BLaER1 treated with 17β-estradiol and CSF1 and Interleukin-3, amounts not matched to agents 10 nM and 100 nM (cell line): ENCODE results near the gene GRID1.

ENCODE experiments used
- H3K27ac ChIP-seq, 11 experiments: shearing (Covaris generic); formaldehyde crosslinking; 2 replicates each; pipeline ENCODE4 v1.8.1; 2022
- H3K27me3 ChIP-seq, 11 experiments: shearing (Covaris generic); formaldehyde crosslinking; 2 replicates each; pipeline ENCODE4 v1.8.1; 2022
- H3K36me3 ChIP-seq, 11 experiments: shearing (Covaris generic); formaldehyde crosslinking; 2 replicates each; pipeline ENCODE4 v1.8.1; 2022
- H3K4me1 ChIP-seq, 10 experiments: shearing (Covaris generic); formaldehyde crosslinking; 2 replicates each; pipeline ENCODE4 v1.8.1; 2022
- H3K4me2 ChIP-seq, 11 experiments: shearing (Covaris generic); formaldehyde crosslinking; 2 replicates each; pipeline ENCODE4 v1.8.1; 2022
- H3K4me3 ChIP-seq, 10 experiments: shearing (Covaris generic); formaldehyde crosslinking; 2 replicates each; pipeline ENCODE4 v1.8.1; 2022
- H3K9ac ChIP-seq, 11 experiments: shearing (Covaris generic); formaldehyde crosslinking; 2 replicates each; pipeline ENCODE4 v1.8.1; 2022
- H3K9me3 ChIP-seq, 11 experiments: shearing (Covaris generic); formaldehyde crosslinking; replicated peaks in 1 of 11; 2 replicates each; pipeline ENCODE4 v1.8.1; 2022
- H4K20me1 ChIP-seq, 11 experiments: shearing (Covaris generic); formaldehyde crosslinking; 2 replicates each; pipeline ENCODE4 v1.8.1; 2022
- Cebpa-rat ChIP-seq, 11 experiments: shearing (Covaris generic); IDR thresholded peaks; 2 replicates each; pipeline ENCODE4 v1.8.1; 2022

GRID1 gene

DNA sequence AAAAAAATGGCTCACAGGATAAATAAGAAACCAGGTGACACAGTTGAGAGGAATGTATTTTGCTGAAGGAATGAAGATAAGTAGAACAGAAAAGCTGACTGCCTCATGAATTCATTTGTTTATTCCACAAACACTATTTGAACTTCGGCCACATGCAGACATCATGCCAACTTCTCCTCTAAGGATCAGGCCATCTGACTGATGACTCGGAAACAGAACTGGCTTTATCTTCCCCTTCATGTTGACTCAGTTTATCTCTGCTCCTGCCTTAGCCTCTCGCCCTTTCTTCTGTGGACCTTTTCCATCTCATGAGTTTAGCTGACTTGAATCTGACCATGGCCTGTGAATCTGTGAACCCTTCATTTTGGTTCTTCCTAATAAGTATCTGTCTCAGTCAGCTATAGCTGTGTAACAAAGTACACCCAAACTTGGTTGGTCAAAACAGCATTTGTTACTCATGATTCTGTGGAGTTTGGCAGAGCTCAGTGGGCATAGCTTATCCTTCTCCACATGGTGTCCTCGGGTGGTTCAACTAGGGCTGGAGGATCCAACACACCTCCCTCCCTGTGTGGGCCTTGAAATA, 44.0 kb upstream of the GRID1 start:
- Histone ChIP-seq H3K4me1 (peaks cover 49 to 64% (median 59%) of the 10 kb centered on the region in 10 experiments), H3K9ac (peak overlapping the region; percentile 36 to 82 (median 62); a peak in 19 of 22 replicates), H3K27me3 (0 out of 22 replicates have a peak, but pooled peaks cover 0 to 5% (median 0%) of the 10 kb centered on the region in 11 experiments), H4K20me1 (peaks cover 0 to 6% (median 0%) of the 10 kb centered on the region in 11 experiments; a peak in 1 of 22 replicates), H3K9me3 (peaks cover 0 to 18% (median 5%) of the 10 kb centered on the region in 11 experiments; a peak in 10 of 22 replicates), H3K36me3 (no peaks in the 10 kb centered on the region), H3K27ac (peak overlapping the region in 10 of 11 experiments; percentile 25 to 94 (median 84); a peak in 19 of 22 replicates), H3K4me3 (peak overlapping the region in 9 of 10 experiments; percentile 14 to 56 (median 43); a peak in 13 of 20 replicates), H3K4me2 (peak overlapping the region; percentile 71 to 93 (median 85))
- no peak for TF ChIP-seq Cebpa-rat (IDR thresholded peaks at IDR 0.05)

DNA sequence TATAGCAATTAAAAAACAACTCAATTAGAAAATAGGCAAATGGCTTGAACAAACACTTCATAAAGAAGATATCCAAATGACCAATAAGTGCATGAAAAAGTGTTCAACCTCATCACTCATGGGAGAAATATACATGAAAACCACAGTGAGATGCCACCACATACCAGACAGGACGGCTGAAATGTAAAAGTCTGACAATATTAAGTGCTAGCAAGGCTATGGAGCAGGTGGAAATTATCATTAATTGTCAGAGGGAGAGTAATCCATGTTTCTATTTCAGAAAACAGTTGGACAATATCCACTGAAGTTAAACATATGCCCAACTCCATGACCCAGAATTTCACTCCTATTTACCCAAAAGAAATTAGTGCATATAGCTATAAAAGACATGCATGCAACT, 42.6 kb upstream of the GRID1 start:
- H3K4me2 ChIP-seq: peak overlapping the region in 1 of 11 experiments; percentile 20; a peak in 2 of 22 replicates
- H3K4me3 ChIP-seq: no peak overlapping the region

DNA sequence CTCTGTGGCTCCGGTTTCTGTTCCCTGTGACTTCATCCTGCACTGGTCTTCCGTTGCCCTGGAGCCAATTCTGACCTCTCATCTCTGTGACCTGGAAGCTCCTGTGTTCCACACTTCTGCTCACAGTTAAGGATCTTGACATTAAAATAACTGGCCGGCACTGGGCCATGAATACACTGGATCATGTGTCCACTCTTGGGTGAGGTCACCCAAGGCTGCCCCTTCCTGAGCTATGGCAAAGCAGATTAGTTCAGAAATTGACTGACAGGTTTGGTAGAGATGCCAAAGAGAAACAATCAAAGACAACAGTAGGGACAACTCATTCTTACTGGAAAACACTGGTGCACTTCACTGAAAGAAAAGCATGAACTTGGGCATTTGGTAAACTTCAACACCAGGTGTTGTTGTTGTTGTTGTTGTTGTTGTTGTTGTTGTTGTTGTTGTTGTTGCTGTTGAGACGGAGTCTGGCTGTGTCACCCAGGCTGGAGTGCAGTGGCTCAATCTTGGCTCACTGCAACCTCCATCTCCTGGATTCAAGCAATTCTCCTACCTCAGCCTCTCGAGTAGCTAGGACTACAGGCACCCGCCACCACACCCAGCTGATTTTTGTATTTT, 36.7 kb upstream of the GRID1 start:
- H3K36me3 ChIP-seq: no peaks in the 10 kb centered on the region
- no peaks in the 10 kb centered on the region for H4K20me1 ChIP-seq
- peaks cover 0 to 24% (median 0%) of the 10 kb centered on the region in 11 experiments; a peak in 6 of 22 replicates for H3K27me3 ChIP-seq
- peak overlapping the region in 3 of 11 experiments; percentile 84 to 88 (median 85); a peak in 2 of 22 replicates for H3K9ac ChIP-seq
- peaks cover 0 to 18% (median 0%) of the 10 kb centered on the region in 11 experiments; a peak in 9 of 22 replicates for H3K9me3 ChIP-seq
- TF ChIP-seq Cebpa-rat (IDR thresholded peaks at IDR 0.05): no peak
- no peak overlapping the region for H3K4me3 ChIP-seq
- H3K4me1 ChIP-seq: peaks cover 10 to 48% (median 34%) of the 10 kb centered on the region in 10 experiments; a peak in 19 of 20 replicates
- peak overlapping the region in 9 of 11 experiments; percentile 95 to 100 (median 98); a peak in 16 of 22 replicates for H3K4me2 ChIP-seq
- H3K27ac ChIP-seq: peak overlapping the region in 2 of 11 experiments; percentile 85 to 87; a peak in 3 of 22 replicates

More for the DNA sequence above, 42.6 kb upstream of the GRID1 start:
- Histone ChIP-seq H3K4me1 (peaks cover 36 to 50% (median 44%) of the 10 kb centered on the region in 10 experiments), H3K9me3 (peaks cover 0 to 29% (median 6%) of the 10 kb centered on the region in 11 experiments; a peak in 12 of 22 replicates), H3K27me3 (no peaks in the 10 kb centered on the region), H3K9ac (no peak overlapping the region), H3K36me3 (no peaks in the 10 kb centered on the region), H3K27ac (no peak overlapping the region), H4K20me1 (peaks cover 0 to 6% (median 0%) of the 10 kb centered on the region in 11 experiments; a peak in 1 of 22 replicates)
- no peak for TF ChIP-seq Cebpa-rat (IDR thresholded peaks at IDR 0.05)

DNA sequence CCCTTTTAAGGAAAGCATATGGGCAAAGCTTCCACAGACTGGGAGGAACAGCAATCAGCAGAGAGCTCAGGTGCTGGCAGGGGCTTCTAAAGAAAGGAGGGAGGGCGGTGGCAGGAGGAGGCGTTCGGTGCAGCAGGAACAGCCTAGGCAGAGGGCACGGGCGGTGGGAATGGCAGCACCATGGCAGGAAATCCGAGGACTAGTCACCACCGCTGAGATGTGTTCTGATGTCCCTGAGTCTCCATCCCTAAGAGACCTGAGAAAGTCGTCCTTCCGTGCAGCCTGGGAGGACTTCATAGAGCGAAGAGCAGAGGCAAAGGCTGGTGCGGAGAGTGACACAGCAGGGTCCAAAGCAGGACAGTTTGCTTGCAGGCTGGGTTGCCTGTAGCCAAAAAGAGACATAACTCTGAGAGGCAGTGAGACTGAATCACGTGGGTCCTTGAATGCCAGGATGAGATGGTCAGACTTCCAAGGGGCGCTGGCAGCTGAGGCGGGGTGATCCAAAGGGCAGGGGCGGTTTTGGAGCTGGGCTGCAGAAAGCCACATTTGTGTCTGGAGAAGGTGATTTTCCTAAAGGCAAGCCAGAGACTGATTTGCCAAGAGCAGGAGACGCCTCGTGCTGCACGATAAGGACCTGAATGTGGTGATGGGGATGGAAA, 35.8 kb upstream of the GRID1 start:
- no peaks in the 10 kb centered on the region for H3K36me3 ChIP-seq
- H3K27me3 ChIP-seq: peaks cover 0 to 24% (median 0%) of the 10 kb centered on the region in 11 experiments; a peak in 6 of 22 replicates
- H3K27ac ChIP-seq: peak overlapping the region in 6 of 11 experiments; percentile 5 to 87 (median 74); a peak in 8 of 22 replicates
- no peak for TF ChIP-seq Cebpa-rat (IDR thresholded peaks at IDR 0.05)
- H3K4me1 ChIP-seq: peaks cover 10 to 45% (median 34%) of the 10 kb centered on the region in 10 experiments; a peak in 19 of 20 replicates
- H3K4me3 ChIP-seq: peak overlapping the region in 8 of 10 experiments; percentile 30 to 86 (median 72); a peak in 13 of 20 replicates
- no peaks in the 10 kb centered on the region for H4K20me1 ChIP-seq
- H3K4me2 ChIP-seq: peak overlapping the region; percentile 95 to 100 (median 98)
- H3K9ac ChIP-seq: peak overlapping the region in 7 of 11 experiments; percentile 2 to 88 (median 39); a peak in 11 of 22 replicates
- H3K9me3 ChIP-seq: peaks cover 0 to 11% (median 0%) of the 10 kb centered on the region in 11 experiments; a peak in 9 of 22 replicates

DNA sequence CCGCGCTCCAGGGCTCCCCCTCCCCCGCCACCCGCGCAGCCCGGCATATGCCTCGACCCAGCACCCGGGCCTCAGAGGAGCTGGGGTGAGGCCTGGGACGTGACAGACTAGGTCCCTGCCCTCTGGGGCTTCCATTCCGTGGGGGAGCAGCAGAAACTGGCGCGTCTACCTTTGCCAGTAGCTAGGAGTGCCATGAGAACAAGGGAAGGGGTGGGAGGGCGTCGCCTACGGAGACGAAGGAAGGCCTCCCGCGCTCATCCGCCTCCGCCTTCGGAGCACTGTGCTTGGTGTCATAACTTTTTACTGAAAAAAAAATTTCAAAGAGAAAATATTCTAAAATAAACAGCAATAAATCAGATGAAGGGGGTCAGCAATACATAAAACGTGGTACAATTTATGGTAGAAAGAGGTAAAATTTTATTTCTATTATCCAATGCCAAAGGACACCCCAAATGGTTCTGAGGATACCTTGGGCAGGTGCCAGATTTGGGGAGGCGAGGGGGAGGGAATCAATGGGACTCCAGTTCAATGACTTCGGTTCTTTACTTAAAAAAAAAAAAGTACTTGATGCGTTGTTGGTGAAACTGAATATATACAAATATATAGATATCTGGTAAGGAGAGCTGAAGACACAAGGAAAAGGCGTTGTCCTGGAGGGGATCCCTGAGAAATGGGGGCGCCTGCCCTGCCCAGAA, 35.1 kb upstream of the GRID1 start:
- Histone ChIP-seq H3K9me3 (peaks cover 0 to 11% (median 0%) of the 10 kb centered on the region in 11 experiments; a peak in 9 of 22 replicates), H4K20me1 (no peaks in the 10 kb centered on the region), H3K27ac (peak overlapping the region; percentile 34 to 87 (median 78); a peak in 20 of 22 replicates), H3K9ac (peak overlapping the region; percentile 73 to 88 (median 83)), H3K4me3 (peak overlapping the region; percentile 61 to 86 (median 72)), H3K36me3 (no peaks in the 10 kb centered on the region), H3K27me3 (peaks cover 0 to 24% (median 0%) of the 10 kb centered on the region in 11 experiments; a peak in 6 of 22 replicates), H3K4me1 (peaks cover 10 to 46% (median 34%) of the 10 kb centered on the region in 10 experiments; a peak in 19 of 20 replicates), H3K4me2 (peak overlapping the region; percentile 95 to 100 (median 98))
- no peak for TF ChIP-seq Cebpa-rat (IDR thresholded peaks at IDR 0.05)

DNA sequence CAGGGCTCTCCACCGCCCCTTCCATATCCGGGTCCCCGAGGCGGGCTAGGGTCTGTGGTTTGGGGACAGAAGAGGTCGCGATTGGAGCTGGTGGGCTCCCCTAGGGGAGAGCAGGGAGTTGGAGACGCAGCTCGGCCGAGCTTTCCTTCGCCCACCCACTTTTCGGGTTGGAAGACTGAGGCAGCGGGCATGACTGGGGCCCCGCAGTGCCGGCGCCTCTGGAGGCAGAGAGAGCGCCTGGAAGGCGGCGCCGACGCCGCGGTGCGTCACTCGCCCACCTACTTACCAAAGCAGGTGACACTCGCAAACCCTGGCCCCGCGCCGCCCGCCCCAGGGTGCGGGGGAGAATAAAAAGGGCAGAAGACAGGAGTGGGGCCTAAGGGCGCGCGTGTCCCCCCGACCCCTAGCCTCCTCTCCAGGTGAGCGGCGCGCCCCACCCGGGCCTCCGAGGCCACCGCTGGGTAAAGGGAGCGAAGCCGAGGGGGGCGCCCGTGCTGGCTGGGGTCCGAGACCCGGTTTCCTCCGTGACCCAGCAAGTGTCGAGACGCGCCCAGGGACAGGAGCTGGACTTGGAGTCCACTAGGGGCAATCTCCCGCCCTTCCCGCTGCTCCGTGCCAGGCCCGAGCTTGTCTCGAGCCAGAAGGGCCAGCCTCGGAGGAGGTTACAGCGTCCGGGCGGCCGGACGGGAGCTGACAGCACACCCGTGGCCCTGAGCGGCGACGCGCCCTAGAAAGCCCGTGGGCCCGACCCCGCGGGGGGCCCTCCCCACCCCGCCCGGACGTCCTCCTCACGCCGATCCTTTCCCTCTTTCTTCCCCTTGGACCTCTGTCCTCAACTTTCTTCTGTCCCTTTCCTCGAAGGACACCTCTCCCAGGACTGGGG, 34.4 kb upstream of the GRID1 start:
- Histone ChIP-seq H4K20me1 (no peaks in the 10 kb centered on the region), H3K4me3 (peak overlapping the region; percentile 61 to 86 (median 72)), H3K27ac (peak overlapping the region; percentile 34 to 87 (median 78); a peak in 21 of 22 replicates), H3K9ac (peak overlapping the region; percentile 73 to 88 (median 83)), H3K4me1 (peaks cover 10 to 46% (median 34%) of the 10 kb centered on the region in 10 experiments; a peak in 19 of 20 replicates), H3K27me3 (peaks cover 0 to 24% (median 0%) of the 10 kb centered on the region in 11 experiments; a peak in 6 of 22 replicates), H3K4me2 (peak overlapping the region; percentile 95 to 100 (median 98)), H3K36me3 (no peaks in the 10 kb centered on the region), H3K9me3 (peaks cover 0 to 11% (median 0%) of the 10 kb centered on the region in 11 experiments; a peak in 9 of 22 replicates)
- TF ChIP-seq Cebpa-rat (IDR thresholded peaks at IDR 0.05): no peak
